GM18507 (cell line): ENCODE data around the gene CYSLTR1.
"Not testable (repeated sequence)": the region's sequence is repeated elsewhere in the genome, so short reads cannot be mapped to it uniquely, and the experiment has no call there.

Experiments
- DNase-seq: peaks from one replicate; pipeline ENCODE4 v3.0.0; 2011; ENCODE audit warnings: low read depth; ENCODE audit not compliant: insufficient read length; ENCODE audit errors: extremely low spot score
- FAIRE-seq: peaks from 2 replicates; lab custom pipeline; 2011; peaks lifted over from hg19 to GRCh38; lab: Jason Lieb, UNC

CYSLTR1 gene

GRCh38 chrX:78237127-78237526, 90.3 kb downstream of the CYSLTR1 start:
- DNase-seq: no peak
- FAIRE-seq: no peak

- DNase-seq, FAIRE-seq: not testable (repeated sequence)
Observed at GRCh38 chrX:78226047-78226446, 101.4 kb downstream of the CYSLTR1 start.
